Measurements from ENCODE around the gene POLR3H. TPM values are rescaled to one million over a fixed set of nuclear protein-coding genes. Genes with fewer than 3 reads are reported as not detected.

The POLR3H gene
- total and polyA plus RNA-seq, 2 donors (not counting 1 experiment from before 2014, with no cell fraction given) = 12.4 to 32.1 TPM

DNA sequence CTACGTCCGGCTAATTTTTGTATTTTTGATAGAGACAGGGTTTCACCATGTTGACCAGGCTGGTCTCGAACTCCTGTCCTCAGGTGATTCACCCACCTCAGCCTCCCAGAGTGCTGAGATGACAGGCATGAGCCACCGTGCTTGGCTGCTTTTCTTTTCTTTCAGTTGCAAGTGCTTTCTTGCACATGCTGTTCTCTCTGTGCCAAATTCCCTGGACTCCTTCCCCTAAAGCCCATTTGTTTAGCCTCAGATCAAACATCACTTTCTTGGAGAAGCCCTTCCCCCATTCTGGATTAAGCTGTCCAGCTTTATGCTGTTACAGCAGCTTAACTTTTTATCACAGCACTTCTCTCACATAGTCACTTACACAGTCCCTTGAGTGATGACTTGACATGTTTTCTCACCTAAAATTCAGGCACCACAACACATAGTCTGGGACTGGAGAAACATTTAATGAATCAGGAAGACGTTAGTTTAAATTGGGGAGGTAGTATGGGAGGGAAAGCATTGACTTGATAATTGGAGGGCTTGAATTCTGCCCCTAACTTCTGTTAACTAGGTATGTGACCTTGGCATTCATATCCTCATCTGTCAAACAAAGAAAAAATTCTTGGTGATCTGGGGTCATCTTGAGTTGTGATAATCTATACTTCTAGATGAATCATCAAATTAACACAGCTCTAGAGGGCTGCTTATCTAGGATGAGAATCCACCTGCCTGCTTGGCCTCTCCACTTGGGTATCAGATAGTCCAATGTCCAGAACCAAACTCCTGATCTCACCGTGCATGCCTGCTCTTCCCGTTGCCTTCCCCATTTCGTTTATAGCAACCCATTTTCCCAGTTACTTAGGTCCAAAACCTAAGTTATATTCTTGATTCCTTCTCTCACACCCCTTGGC is 57.0 kb downstream of the POLR3H start:
- Histone ChIP-seq H3K27ac (ENCODE audit: low read length in 2 of 2) (peak overlapping the region in 1 of 2 donors; percentile 0), H3K36me3 (replicated peaks in 1 of 2; ENCODE audit: control extremely low read depth in 1 of 2, control insufficient read depth in 1 of 2, extremely low read depth in 1 of 2, insufficient read depth in 2 of 2, low read length in 1 of 2) (peaks cover 2 to 10% of the 10 kb centered on the region in 2 experiments), H3K9ac (ENCODE audit: low read length) (no peak overlapping the region), H4K20me1 (ENCODE audit: control insufficient read depth, insufficient read depth, low read length, poor library complexity, severe bottlenecking) (peaks cover 66% of the 10 kb centered on the region), H3K27me3 (replicated peaks in 1 of 4; ENCODE audit: control extremely low read depth in 1 of 4, control insufficient read depth in 3 of 4, insufficient read depth in 4 of 4, low read length in 3 of 4) (no peaks in the 10 kb centered on the region), H3K4me3 (ENCODE audit: control extremely low read depth in 1 of 5, extremely low read depth in 1 of 5, insufficient read depth in 1 of 5, low read depth in 2 of 5, low read length in 4 of 5) (no peak overlapping the region), H3K9me3 (ENCODE audit: control extremely low read depth in 1 of 3, control insufficient read depth in 2 of 3, insufficient read depth in 1 of 3, low read length in 2 of 3) (no peaks in the 10 kb centered on the region), H3K4me2 (replicated peaks; ENCODE audit: low read depth, low read length, poor library complexity, severe bottlenecking) (no peak overlapping the region), H3K4me1 (ENCODE audit: control insufficient read depth in 2 of 2, insufficient read depth in 2 of 2, low read length in 2 of 2) (peaks cover 39 to 55% of the 10 kb centered on the region in 2 donors), H2AFZ (ENCODE audit: insufficient read depth, low read depth, low read length, poor library complexity, severe bottlenecking) (no peak overlapping the region), H3K79me2 (ENCODE audit: control insufficient read depth, insufficient read depth, low read length) (peaks cover 98% of the 10 kb centered on the region)
- CTCF ChIA-PET = interaction anchor here (1.7 to 2.3 kb wide), 2 partner anchors 19 to 30 kb away, joined by 5 to 8 read pairs; partner anchors contain the start of genes ACO2 and PHF5A
- POLR2A ChIA-PET = interaction anchor here (0.5 kb wide), 1 partner anchor 78 kb away, joined by 4 read pairs; no protein-coding TSS in a partner anchor
- 92% methylated on average over 4 of the region's 8 CpGs for WGBS (ENCODE audit: insufficient coverage)
- ATAC-seq (ENCODE audit: low read depth) (no peak), DNase-seq (no peak)
- TF ChIP-seq EZH2 (IDR thresholded peaks at IDR 0.05; ENCODE audit: borderline replicate concordance, insufficient read depth, low read depth, low read length, poor library complexity, severe bottlenecking) (no peak), CTCF (IDR thresholded peaks at IDR 0.05) (no peak)
- Mint-ChIP-seq H3K4me3 (no peak overlapping the region), H3K9me3 (ENCODE audit: insufficient read depth) (no peaks in the 10 kb centered on the region), H3K4me1 (peaks cover 65% of the 10 kb centered on the region), H3K27me3 (no peaks in the 10 kb centered on the region), H3K27ac (peak overlapping the region; percentile 39)
- intact Hi-C loops (cut with micrococcal nuclease) = no loop called here

- ATAC-seq (ENCODE audit: low read depth) (no peak), DNase-seq (no peak)
- CTCF ChIA-PET = interaction anchor here (0.7 to 1.6 kb wide), 4 partner anchors 11 to 81 kb away, joined by 3 to 5 read pairs (median 4); no protein-coding TSS in a partner anchor
- peak overlapping the region; percentile 18 for H3K4me2 ChIP-seq (replicated peaks; ENCODE audit: low read depth, low read length, poor library complexity, severe bottlenecking)
- peak overlapping the region in 1 of 2 donors; percentile 86 for H3K27ac ChIP-seq (ENCODE audit: low read length in 2 of 2)
- no peak overlapping the region for H2AFZ ChIP-seq (ENCODE audit: insufficient read depth, low read depth, low read length, poor library complexity, severe bottlenecking)
- Mint-ChIP-seq H3K27me3 (no peaks in the 10 kb centered on the region), H3K27ac (peak overlapping the region; percentile 82), H3K4me3 (peak overlapping the region; percentile 13), H3K4me1 (peaks cover 79% of the 10 kb centered on the region), H3K9me3 (ENCODE audit: insufficient read depth) (no peaks in the 10 kb centered on the region)
- H3K4me1 ChIP-seq (ENCODE audit: control insufficient read depth in 2 of 2, insufficient read depth in 2 of 2, low read length in 2 of 2) = peaks cover 62 to 77% of the 10 kb centered on the region in 2 donors
- no peak for TF ChIP-seq CTCF (IDR thresholded peaks at IDR 0.05)
- no peak overlapping the region for H3K4me3 ChIP-seq (ENCODE audit: control extremely low read depth in 1 of 5, extremely low read depth in 1 of 5, insufficient read depth in 1 of 5, low read depth in 2 of 5, low read length in 4 of 5)
- H3K9ac ChIP-seq (ENCODE audit: low read length) = no peak overlapping the region
- peaks cover 3 to 12% of the 10 kb centered on the region in 2 experiments for H3K36me3 ChIP-seq (replicated peaks in 1 of 2; ENCODE audit: control extremely low read depth in 1 of 2, control insufficient read depth in 1 of 2, extremely low read depth in 1 of 2, insufficient read depth in 2 of 2, low read length in 1 of 2)
- intact Hi-C loops (cut with micrococcal nuclease) = no loop called here
- peaks cover 59% of the 10 kb centered on the region for H4K20me1 ChIP-seq (ENCODE audit: control insufficient read depth, insufficient read depth, low read length, poor library complexity, severe bottlenecking)
- H3K27me3 ChIP-seq (replicated peaks in 1 of 4; ENCODE audit: control extremely low read depth in 1 of 4, control insufficient read depth in 3 of 4, insufficient read depth in 4 of 4, low read length in 3 of 4) = no peaks in the 10 kb centered on the region
- WGBS (ENCODE audit: insufficient coverage) = 73% methylated on average over 6 of the region's 7 CpGs
- H3K79me2 ChIP-seq (ENCODE audit: control insufficient read depth, insufficient read depth, low read length) = peaks cover 98% of the 10 kb centered on the region
- no peaks in the 10 kb centered on the region for H3K9me3 ChIP-seq (ENCODE audit: control extremely low read depth in 1 of 3, control insufficient read depth in 2 of 3, insufficient read depth in 1 of 3, low read length in 2 of 3)
- POLR2A ChIA-PET = interaction anchor here (0.7 kb wide), 1 partner anchor 35 kb away, joined by 3 read pairs; no protein-coding TSS in a partner anchor
Measured at GRCh38 chr22:41485033-41485432, 59.2 kb downstream of the POLR3H start.

All from B cell (primary cell).